DND-41 (cell line): ENCODE results near the gene PRKCA.

Source experiments
- ATAC-seq: fragments of 200-7000 bp; cut with Tn5 transposase; 3 replicates; pipeline ENCODE4 v1.9.1; 2021; ENCODE audit warnings: low read depth; ENCODE audit not compliant: insufficient read depth
- DNase-seq: peaks from one replicate; pipeline ENCODE4 v3.0.0-alpha.2; 2020
- H2AFZ ChIP-seq: 2 replicates; pipeline ENCODE4 v1.6.0; 2012; ENCODE audit warnings: low read depth, low read length
- H3K27ac ChIP-seq: 2 replicates; pipeline ENCODE4 v1.5.1; 2012; ENCODE audit warnings: low read length, inconsistent platforms
- H3K27me3 ChIP-seq: fragments of 200-600 bp; sonication (generic); 2 replicates; pipeline ENCODE4 v1.6.0; 2012; ENCODE audit warnings: low read length, mild to moderate bottlenecking, inconsistent platforms; ENCODE audit not compliant: insufficient read depth, poor library complexity
- H3K36me3 ChIP-seq: 2 replicates; pipeline ENCODE4 v1.5.1; 2012; ENCODE audit warnings: low read length, inconsistent platforms; ENCODE audit not compliant: insufficient read depth
- H3K4me1 ChIP-seq: 2 replicates; pipeline ENCODE4 v1.5.1; 2012; ENCODE audit warnings: mild to moderate bottlenecking, low read length; ENCODE audit not compliant: insufficient read depth
- H3K4me2 ChIP-seq: 2 replicates; pipeline ENCODE4 v1.6.0; 2012; ENCODE audit warnings: mild to moderate bottlenecking, moderate library complexity, low read length, inconsistent platforms; ENCODE audit not compliant: insufficient read depth
- H3K4me3 ChIP-seq, 2 experiments: fragments of 200-600 bp in 1 of 2; shearing (Covaris generic) in 1 of 2; 2 replicates each; pipeline ENCODE4 v1.5.1; 2012 to 2016; ENCODE audit warnings: inconsistent platforms in 2 of 2, low read length in 2 of 2, mild to moderate bottlenecking in 2 of 2, low read depth in 1 of 2, moderate library complexity in 1 of 2
- H3K79me2 ChIP-seq: 2 replicates; pipeline ENCODE4 v1.6.0; 2012; ENCODE audit warnings: low read length, inconsistent platforms; ENCODE audit not compliant: insufficient read depth
- H3K9ac ChIP-seq: 2 replicates; pipeline ENCODE4 v1.6.0; 2012; ENCODE audit warnings: low read depth, mild to moderate bottlenecking, inconsistent platforms, low read length, moderate library complexity
- H3K9me3 ChIP-seq: 2 replicates; pipeline ENCODE4 v1.5.1; 2012; ENCODE audit warnings: low read length, moderate library complexity, mild to moderate bottlenecking, inconsistent platforms; ENCODE audit not compliant: insufficient read depth, severe bottlenecking
- H4K20me1 ChIP-seq: 2 replicates; pipeline ENCODE4 v1.6.0; 2012; ENCODE audit warnings: low read length; ENCODE audit not compliant: insufficient read depth
- CTCF ChIP-seq: IDR thresholded peaks from 2 replicates; pipeline ENCODE4 v1.5.1; 2012; ENCODE audit warnings: borderline replicate concordance, low read length, moderate library complexity, mild to moderate bottlenecking; ENCODE audit not compliant: poor library complexity, severe bottlenecking; ENCODE audit errors: extremely low read depth
- EZH2 ChIP-seq: IDR thresholded peaks from 3 replicates; pipeline ENCODE4 v1.6.1; 2012; ENCODE audit warnings: borderline replicate concordance, low read depth, mild to moderate bottlenecking, moderate library complexity, low read length, inconsistent platforms; ENCODE audit not compliant: severe bottlenecking

PRKCA gene

GRCh38 chr17:66335797-66336196 is 33.4 kb downstream of the PRKCA start:
- ATAC-seq, result no peak
- Histone ChIP-seq H3K4me3 (no peak overlapping the region), H3K4me1 (peaks cover 17% of the 10 kb centered on the region), H4K20me1 (peaks cover 3% of the 10 kb centered on the region; the same call in 1 of the 2 replicates), H3K9ac (no peak overlapping the region), H3K9me3 (no peaks in the 10 kb centered on the region), H3K79me2 (peaks cover 67% of the 10 kb centered on the region), H3K27ac (no peak overlapping the region), H3K36me3 (no peaks in the 10 kb centered on the region), H3K4me2 (no peak overlapping the region), H2AFZ (no peak overlapping the region), H3K27me3 (no peaks in the 10 kb centered on the region)
- TF ChIP-seq CTCF (no peak), EZH2 (no peak)
- no peak for DNase-seq

DNA sequence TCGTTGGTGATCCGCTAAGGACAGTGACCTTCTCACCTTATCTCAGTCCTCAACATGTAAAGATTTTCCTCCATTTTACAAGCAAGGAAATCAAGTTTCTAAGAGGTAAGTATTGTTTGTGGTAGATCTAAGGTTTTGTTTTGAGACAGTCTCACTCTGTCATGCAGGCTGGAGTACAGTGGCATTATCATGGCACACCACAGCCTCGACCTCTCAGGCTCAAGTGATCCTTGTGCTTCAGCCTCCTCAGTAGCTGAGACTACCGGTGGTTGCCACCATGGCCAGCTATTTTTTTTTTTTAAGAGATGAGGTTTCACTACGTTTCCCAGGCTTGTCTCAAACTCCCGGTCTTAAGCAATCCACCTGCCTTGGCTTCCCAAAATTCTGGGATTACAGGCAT is 34.9 kb downstream of the PRKCA start:
- no peaks in the 10 kb centered on the region for H3K27me3 ChIP-seq
- no peak overlapping the region for H3K27ac ChIP-seq
- no peak overlapping the region for H3K4me3 ChIP-seq
- TF ChIP-seq EZH2 (no peak), CTCF (no peak)
- H3K9me3 ChIP-seq, result no peaks in the 10 kb centered on the region
- no peaks in the 10 kb centered on the region for H3K36me3 ChIP-seq
- peaks cover 79% of the 10 kb centered on the region for H3K79me2 ChIP-seq
- H3K9ac ChIP-seq, result no peak overlapping the region
- no peak overlapping the region for H2AFZ ChIP-seq
- peaks cover 3% of the 10 kb centered on the region for H3K4me1 ChIP-seq
- ATAC-seq (no peak), DNase-seq (no peak)
- H4K20me1 ChIP-seq, result peaks cover 3% of the 10 kb centered on the region; the same call in 1 of the 2 replicates
- H3K4me2 ChIP-seq, result no peak overlapping the region

GRCh38 chr17:66337866-66338485 is 35.6 kb downstream of the PRKCA start:
- H3K79me2 ChIP-seq, result peaks cover 80% of the 10 kb centered on the region

More at GRCh38 chr17:66337866-66338485, 35.6 kb downstream of the PRKCA start:
- TF ChIP-seq CTCF, result no peak
- no peak for TF ChIP-seq EZH2
- ATAC-seq (no peak), DNase-seq (no peak)
- no peaks in the 10 kb centered on the region for H3K4me1 ChIP-seq
- no peak overlapping the region for H3K4me2 ChIP-seq
- H3K27ac ChIP-seq, result no peak overlapping the region
- H4K20me1 ChIP-seq, result peaks cover 3% of the 10 kb centered on the region; the same call in 1 of the 2 replicates
- H3K9me3 ChIP-seq, result no peaks in the 10 kb centered on the region
- no peak overlapping the region for H2AFZ ChIP-seq
- H3K27me3 ChIP-seq, result no peaks in the 10 kb centered on the region
- no peak overlapping the region for H3K4me3 ChIP-seq
- no peak overlapping the region for H3K9ac ChIP-seq
- no peaks in the 10 kb centered on the region for H3K36me3 ChIP-seq
